Psoas muscle (tissue), 8 donors: ENCODE results near the gene HDDC3. TPM values are rescaled to one million over a fixed set of nuclear protein-coding genes. Genes with fewer than 3 reads are reported as not detected.

Experiments
- ATAC-seq, 4 donors: fragments of 200-7000 bp; cut with Tn5 transposase; one replicate each; pipeline ENCODE4 v1.9.1; 2020; ENCODE audit warnings: moderate library complexity in 3 of 4, mild to moderate bottlenecking in 2 of 4
- DNase-seq, 2 donors: peaks; one replicate each; pipeline ENCODE4 v3.0.0-alpha.2; 2020
- H3K27ac ChIP-seq: fragments of 200-600 bp; one replicate; pipeline ENCODE4 v1.8.0; 2022
- H3K27me3 ChIP-seq, 3 donors: fragments of 200-600 bp in 1 of 3; one replicate each; pipeline versions ENCODE4 v1.6.1 to v1.8.0; 2013 to 2022; ENCODE audit warnings: low read length in 2 of 3, mild to moderate bottlenecking in 2 of 3, moderate library complexity in 1 of 3; ENCODE audit not compliant: insufficient read depth in 3 of 3
- H3K36me3 ChIP-seq, 2 donors: fragments of 200-600 bp in 1 of 2; one replicate each; pipeline versions ENCODE4 v1.6.1 to v1.8.0; 2013 to 2022; ENCODE audit warnings: low read depth in 1 of 2, mild to moderate bottlenecking in 1 of 2, moderate library complexity in 1 of 2; ENCODE audit not compliant: insufficient read depth in 1 of 2
- H3K4me1 ChIP-seq: fragments of 200-600 bp; one replicate; pipeline ENCODE4 v1.8.0; 2022
- H3K4me3 ChIP-seq: fragments of 200-600 bp; one replicate; pipeline ENCODE4 v1.8.0; 2022; ENCODE audit warnings: mild to moderate bottlenecking
- H3K9me3 ChIP-seq: fragments of 200-600 bp; one replicate; pipeline ENCODE4 v1.8.0; 2022
- CTCF ChIP-seq: fragments of 200-600 bp; IDR thresholded peaks from one replicate; pipeline ENCODE4 v1.8.0; 2022; ENCODE audit warnings: antibody characterized with exemption
- WGBS, 3 donors: extraction: QIAGEN DNeasy Blood & Tissue Kit; methylation state at CpG; one replicate each; pipeline versions ENCODE4 v1.1.6 to v1.1.7; 2013; 5-methylcytosine and 5-hydroxymethylcytosine counted together
- intact Hi-C, 2 donors: fragments of 100-400 bp; cut with DNase I; formaldehyde crosslinking; loops; one replicate each; pipeline versions ENCODE4 v1.11.0 to v1.14.2; 2022
- polyA plus RNA-seq, 3 donors: library from polyadenylated mRNA; stranded (reverse); fragments of 200-250 nt; gene quantifications; one replicate each; pipeline ENCODE4 v1.2.3, GENCODE V29; 2013
- total RNA-seq, 4 donors: library from RNA; stranded (reverse); fragmentation: NEBNext Ultra II Directional in 2 of 4; extraction: Animal tissue kit (Norgen Biotek cat#: 25700) in 2 of 4; gene quantifications; one replicate each; pipeline versions ENCODE4 v1.2.1 to v1.2.4, GENCODE V29; 2021 to 2023
- donor health status: healthy with polysubstance abuse.
- donor health status: DM: no; HTN: no; CAD: no; lungs with moderate emphysema.
- donor health status: Bipolar disorder and iron deficiency.
- donor health status: healthy.
- donor health status: DM: yes; HTN: yes; CAD: no.
- donor health status: DM: no; HTN: no; CAD: no.
- donor health status: DM: no; HTN: no; CAD: no.
- donor health status: DM: yes; HTN: yes; CAD: no.

The HDDC3 gene
- total and polyA plus RNA-seq, 7 donors: 7.2 to 25.5 (median 13.2) TPM

GRCh38 chr15:90903733-90904536 is 28.4 kb downstream of the HDDC3 start:
- Histone ChIP-seq H3K4me1 (peaks cover 20% of the 10 kb centered on the region), H3K27ac (peak overlapping the region; percentile 95), H3K27me3 (no peaks in the 10 kb centered on the region), H3K36me3 (peaks cover 0 to 51% of the 10 kb centered on the region in 2 donors), H3K4me3 (peak overlapping the region; percentile 69), H3K9me3 (no peaks in the 10 kb centered on the region)
- DNase-seq (peak in 1 of 2 donors; percentile 45), ATAC-seq (peak in 2 of 4 donors; percentile 17 to 27)
- 60 to 78% (median 62%) methylated on average over 18 of the region's 18 CpGs for WGBS, 3 donors
- TF ChIP-seq CTCF: no peak
- intact Hi-C loops: loop anchor here in 1 of 2 donors (2.0 kb wide), 1 partner anchor 29 kb away; the partner anchor contains the start of gene HDDC3

- Histone ChIP-seq H3K4me1 (peaks cover 20% of the 10 kb centered on the region), H3K27ac (peak within 1 kb of the TSS; percentile 95), H3K27me3 (no peaks in the 10 kb centered on the region), H3K9me3 (no peaks in the 10 kb centered on the region), H3K4me3 (peak within 1 kb of the TSS; percentile 69), H3K36me3 (peaks cover 0 to 42% of the 10 kb centered on the region in 2 donors)
- intact Hi-C loops: loop anchor here (1.0 to 2.0 kb wide), 2 partner anchors 29 to 30 kb away; partner anchors contain the start of gene HDDC3 (in 2 of the 2)
- DNase-seq (peak; percentile 71 to 88), ATAC-seq (peak; percentile 77 to 85 (median 84))
- TF ChIP-seq CTCF: no peak
- 0 to 1% (median 1%) methylated on average over 46 to 81 of the region's 81 CpGs for WGBS, 3 donors
These were observed 29.3 kb downstream of the HDDC3 start, which contains the start of gene MAN2A2 for GRCh38 chr15:90902840-90903732. TSS of gene MAN2A2 (plus strand) at chr15:90903302. CDS start at chr15:90904208, 906 bp downstream.

GRCh38 chr15:90902040-90902839 is 30.1 kb downstream of the HDDC3 start:
- ATAC-seq: peak; percentile 84 to 91 (median 88)
- peaks cover 0 to 34% of the 10 kb centered on the region in 2 donors for H3K36me3 ChIP-seq
- 0 to 1% (median 0%) methylated on average over 31 to 71 of the region's 71 CpGs for WGBS, 3 donors
- peak; percentile 79 to 88 for DNase-seq
- no peaks in the 10 kb centered on the region for H3K27me3 ChIP-seq
- no peaks in the 10 kb centered on the region for H3K9me3 ChIP-seq
- intact Hi-C loops: loop anchor here (1.0 to 2.0 kb wide), 2 partner anchors 30 to 31 kb away; partner anchors contain the start of gene HDDC3 (in 2 of the 2)
- H3K4me3 ChIP-seq: peak overlapping the region; percentile 69
- peaks cover 20% of the 10 kb centered on the region for H3K4me1 ChIP-seq
- H3K27ac ChIP-seq: peak overlapping the region; percentile 95
- peak; percentile 68 for TF ChIP-seq CTCF
